ENCODE measurements around the gene KRT76. TPM values are rescaled to one million over a fixed set of nuclear protein-coding genes. Genes with fewer than 3 reads are reported as not detected.

The KRT76 gene
- total RNA-seq, 2 donors from 2014 or later = not detected

GRCh38 chr12:52815676-52816588 is 38.8 kb upstream of the KRT76 start:
- Mint-ChIP-seq H3K9me3 (no peaks in the 10 kb centered on the region), H3K27ac (no peak overlapping the region), H3K36me3 (no peaks in the 10 kb centered on the region)
- DNase-seq (ENCODE audit: low spot score in 2 of 2) = no peak
- no peak for ATAC-seq

- DNase-seq (ENCODE audit: low spot score in 2 of 2) (no peak), ATAC-seq (no peak)
- Mint-ChIP-seq H3K27ac (no peak overlapping the region), H3K36me3 (no peaks in the 10 kb centered on the region), H3K9me3 (no peaks in the 10 kb centered on the region)
These were observed 38.0 kb upstream of the KRT76 start for GRCh38 chr12:52815161-52815560.

- ATAC-seq (no peak), DNase-seq (ENCODE audit: low spot score in 2 of 2) (no peak)
- H3K36me3 Mint-ChIP-seq = no peaks in the 10 kb centered on the region
- H3K27ac Mint-ChIP-seq = peak overlapping the region in 1 of 2 donors; percentile 5
- H3K9me3 Mint-ChIP-seq = no peaks in the 10 kb centered on the region
These were observed 37.6 kb upstream of the KRT76 start for GRCh38 chr12:52814710-52815155.

- Mint-ChIP-seq H3K27ac (peak within 1 kb of the TSS in 1 of 2 donors; percentile 5), H3K36me3 (no peaks in the 10 kb centered on the region), H3K9me3 (no peaks in the 10 kb centered on the region)
- no peak for DNase-seq (ENCODE audit: low spot score in 2 of 2)
- no peak for ATAC-seq
These were observed 37.0 kb upstream of the KRT76 start, which contains the start of gene KRT4 for GRCh38 chr12:52813885-52814709. Gene KRT4, minus strand, starts transcription at chr12:52814116. Its CDS starts 58 bp downstream, at chr12:52814058.

GRCh38 chr12:52813203-52813819 is 36.2 kb upstream of the KRT76 start:
- no peak overlapping the region for H3K27ac Mint-ChIP-seq
- ATAC-seq (no peak), DNase-seq (ENCODE audit: low spot score in 2 of 2) (no peak)
- H3K36me3 Mint-ChIP-seq = no peaks in the 10 kb centered on the region
- H3K9me3 Mint-ChIP-seq = no peaks in the 10 kb centered on the region

GRCh38 chr12:52812749-52813148 is 35.6 kb upstream of the KRT76 start:
- Mint-ChIP-seq H3K9me3 (no peaks in the 10 kb centered on the region), H3K36me3 (no peaks in the 10 kb centered on the region), H3K27ac (no peak overlapping the region)
- ATAC-seq (no peak), DNase-seq (ENCODE audit: low spot score in 2 of 2) (no peak)

GRCh38 chr12:52812073-52812400 is 34.9 kb upstream of the KRT76 start:
- Mint-ChIP-seq H3K27ac (no peak overlapping the region), H3K9me3 (no peaks in the 10 kb centered on the region), H3K36me3 (no peaks in the 10 kb centered on the region)
- DNase-seq (ENCODE audit: low spot score in 2 of 2) (no peak), ATAC-seq (no peak)

- ATAC-seq = no peak
- H3K9me3 Mint-ChIP-seq = no peaks in the 10 kb centered on the region
- H3K36me3 Mint-ChIP-seq = no peaks in the 10 kb centered on the region
- no peak for DNase-seq (ENCODE audit: low spot score in 2 of 2)
- H3K27ac Mint-ChIP-seq = no peak overlapping the region
These were observed 34.3 kb upstream of the KRT76 start for GRCh38 chr12:52811191-52812072.

GRCh38 chr12:52810554-52810953 is 33.4 kb upstream of the KRT76 start:
- H3K9me3 Mint-ChIP-seq = no peaks in the 10 kb centered on the region
- no peaks in the 10 kb centered on the region for H3K36me3 Mint-ChIP-seq
- H3K27ac Mint-ChIP-seq = no peak overlapping the region
- no peak for DNase-seq (ENCODE audit: low spot score in 2 of 2)
- no peak for ATAC-seq

GRCh38 chr12:52809166-52809565 is 32.0 kb upstream of the KRT76 start:
- no peak for DNase-seq (ENCODE audit: low spot score in 2 of 2)
- Mint-ChIP-seq H3K36me3 (no peaks in the 10 kb centered on the region), H3K9me3 (no peaks in the 10 kb centered on the region), H3K27ac (no peak overlapping the region)
- no peak for ATAC-seq

GRCh38 chr12:52808573-52809160 is 31.5 kb upstream of the KRT76 start:
- H3K9me3 Mint-ChIP-seq = no peaks in the 10 kb centered on the region
- H3K36me3 Mint-ChIP-seq = no peaks in the 10 kb centered on the region
- no peak overlapping the region for H3K27ac Mint-ChIP-seq
- ATAC-seq (no peak), DNase-seq (ENCODE audit: low spot score in 2 of 2) (no peak)

- H3K36me3 Mint-ChIP-seq = no peaks in the 10 kb centered on the region
- no peak overlapping the region for H3K27ac Mint-ChIP-seq
- no peaks in the 10 kb centered on the region for H3K9me3 Mint-ChIP-seq
- ATAC-seq (no peak), DNase-seq (ENCODE audit: low spot score in 2 of 2) (no peak)
These were observed 30.7 kb upstream of the KRT76 start for GRCh38 chr12:52807544-52808470.

- Mint-ChIP-seq H3K36me3 (no peaks in the 10 kb centered on the region), H3K9me3 (no peaks in the 10 kb centered on the region), H3K27ac (no peak overlapping the region)
- DNase-seq (ENCODE audit: low spot score in 2 of 2) (no peak), ATAC-seq (no peak)
These were observed 29.8 kb upstream of the KRT76 start for GRCh38 chr12:52806821-52807543.

- Mint-ChIP-seq H3K9me3 (no peaks in the 10 kb centered on the region), H3K27ac (no peak overlapping the region)
- no peak for ATAC-seq
These were observed 29.1 kb upstream of the KRT76 start for GRCh38 chr12:52806169-52806811.

More at GRCh38 chr12:52806169-52806811, 29.1 kb upstream of the KRT76 start:
- DNase-seq (ENCODE audit: low spot score in 2 of 2) = no peak
- no peaks in the 10 kb centered on the region for H3K36me3 Mint-ChIP-seq
